Glutamatergic neuron (in vitro differentiated cells): ENCODE measurements around the gene GNAS. TPM values are rescaled to one million over a fixed set of nuclear protein-coding genes. Genes with fewer than 3 reads are reported as not detected.

Experiments
- DNase-seq: peaks from one replicate; pipeline ENCODE4 v3.0.0; 2022
- H3K27ac Mint-ChIP-seq: one replicate; pipeline ENCODE4 v1.8.0; 2020; ENCODE audit warnings: mild to moderate bottlenecking, mixed read lengths, inconsistent platforms; ENCODE audit not compliant: unreplicated experiment
- H3K27me3 Mint-ChIP-seq: one replicate; pipeline ENCODE4 v1.8.0; 2020; ENCODE audit warnings: mild to moderate bottlenecking, moderate library complexity, mixed read lengths, inconsistent platforms; ENCODE audit not compliant: unreplicated experiment
- H3K36me3 Mint-ChIP-seq: one replicate; pipeline ENCODE4 v1.8.0; 2020; ENCODE audit warnings: mild to moderate bottlenecking, mixed read lengths, inconsistent platforms; ENCODE audit not compliant: unreplicated experiment
- H3K4me1 Mint-ChIP-seq: one replicate; pipeline ENCODE4 v1.8.0; 2020; ENCODE audit warnings: mild to moderate bottlenecking, low read depth, mixed read lengths, inconsistent platforms; ENCODE audit not compliant: unreplicated experiment
- H3K4me3 Mint-ChIP-seq: one replicate; pipeline ENCODE4 v1.8.0; 2020; ENCODE audit warnings: mild to moderate bottlenecking, mixed read lengths, inconsistent platforms; ENCODE audit not compliant: unreplicated experiment
- H3K9me3 Mint-ChIP-seq: one replicate; pipeline ENCODE4 v1.8.0; 2020; ENCODE audit warnings: mild to moderate bottlenecking, moderate library complexity, mixed read lengths, inconsistent platforms; ENCODE audit not compliant: unreplicated experiment
- total RNA-seq: library from RNA; stranded (reverse); fragmentation: NEBNext Ultra II Directional; extraction: Animal tissue kit (Norgen Biotek cat#: 25700); gene quantifications from one replicate; pipeline ENCODE4 v1.2.1, GENCODE V29; 2021; ENCODE audit not compliant: unreplicated experiment
- TF ChIP-seq, protein P1 (sequence below): fragments of 200-600 bp; sonication (generic); IDR thresholded peaks from one replicate; pipeline ENCODE4 v1.5.0; 2021; ENCODE audit not compliant: partially characterized antibody, unreplicated experiment

The GNAS gene
- total RNA-seq, 1 donor from 2014 or later = 1,989 TPM

DNA sequence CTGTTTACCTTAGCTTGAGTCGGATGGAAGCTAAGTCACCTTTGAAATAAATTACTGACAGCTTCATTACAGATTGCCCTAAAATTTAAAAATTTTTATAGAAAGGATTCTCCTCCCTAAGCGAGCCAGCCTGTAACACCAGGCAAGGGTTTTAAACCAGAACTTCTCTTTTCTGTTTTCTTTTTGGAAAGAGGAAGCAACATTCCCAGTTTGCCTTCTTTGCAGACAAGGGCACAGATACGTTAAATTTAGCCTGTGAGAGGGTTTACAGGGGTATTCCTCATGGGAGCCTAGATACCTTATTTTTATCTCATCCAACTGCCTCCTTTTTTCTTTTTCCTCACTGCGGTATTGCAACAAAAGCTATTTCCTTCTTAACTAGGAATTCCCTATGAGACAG is 45.0 kb downstream of the GNAS start:
- H3K4me3 Mint-ChIP-seq = peak overlapping the region; percentile 93
- H3K27me3 Mint-ChIP-seq = peaks cover 20% of the 10 kb centered on the region
- H3K9me3 Mint-ChIP-seq = peaks cover 28% of the 10 kb centered on the region
- peak overlapping the region; percentile 91 for H3K27ac Mint-ChIP-seq
- DNase-seq = no peak
- TF ChIP-seq, protein P1, sequence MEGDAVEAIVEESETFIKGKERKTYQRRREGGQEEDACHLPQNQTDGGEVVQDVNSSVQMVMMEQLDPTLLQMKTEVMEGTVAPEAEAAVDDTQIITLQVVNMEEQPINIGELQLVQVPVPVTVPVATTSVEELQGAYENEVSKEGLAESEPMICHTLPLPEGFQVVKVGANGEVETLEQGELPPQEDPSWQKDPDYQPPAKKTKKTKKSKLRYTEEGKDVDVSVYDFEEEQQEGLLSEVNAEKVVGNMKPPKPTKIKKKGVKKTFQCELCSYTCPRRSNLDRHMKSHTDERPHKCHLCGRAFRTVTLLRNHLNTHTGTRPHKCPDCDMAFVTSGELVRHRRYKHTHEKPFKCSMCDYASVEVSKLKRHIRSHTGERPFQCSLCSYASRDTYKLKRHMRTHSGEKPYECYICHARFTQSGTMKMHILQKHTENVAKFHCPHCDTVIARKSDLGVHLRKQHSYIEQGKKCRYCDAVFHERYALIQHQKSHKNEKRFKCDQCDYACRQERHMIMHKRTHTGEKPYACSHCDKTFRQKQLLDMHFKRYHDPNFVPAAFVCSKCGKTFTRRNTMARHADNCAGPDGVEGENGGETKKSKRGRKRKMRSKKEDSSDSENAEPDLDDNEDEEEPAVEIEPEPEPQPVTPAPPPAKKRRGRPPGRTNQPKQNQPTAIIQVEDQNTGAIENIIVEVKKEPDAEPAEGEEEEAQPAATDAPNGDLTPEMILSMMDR = no peak
- H3K4me1 Mint-ChIP-seq = peaks cover 81% of the 10 kb centered on the region
- H3K36me3 Mint-ChIP-seq = no peaks in the 10 kb centered on the region

GRCh38 chr20:58898629-58899408 is 46.3 kb downstream of the GNAS start:
- Mint-ChIP-seq H3K27me3 (peaks cover 15% of the 10 kb centered on the region), H3K9me3 (peaks cover 23% of the 10 kb centered on the region), H3K36me3 (no peaks in the 10 kb centered on the region), H3K4me3 (peak overlapping the region; percentile 93), H3K4me1 (peaks cover 89% of the 10 kb centered on the region), H3K27ac (peak overlapping the region; percentile 99)
- TF ChIP-seq, protein P1 = no peak
- no peak for DNase-seq

GRCh38 chr20:58899512-58899911 is 47.0 kb downstream of the GNAS start:
- peak; percentile 28 for DNase-seq
- TF ChIP-seq, protein P1 = no peak
- Mint-ChIP-seq H3K36me3 (no peaks in the 10 kb centered on the region), H3K27me3 (peaks cover 15% of the 10 kb centered on the region), H3K4me3 (peak overlapping the region; percentile 92), H3K27ac (peak overlapping the region; percentile 99), H3K9me3 (peaks cover 23% of the 10 kb centered on the region), H3K4me1 (peaks cover 87% of the 10 kb centered on the region)

DNA sequence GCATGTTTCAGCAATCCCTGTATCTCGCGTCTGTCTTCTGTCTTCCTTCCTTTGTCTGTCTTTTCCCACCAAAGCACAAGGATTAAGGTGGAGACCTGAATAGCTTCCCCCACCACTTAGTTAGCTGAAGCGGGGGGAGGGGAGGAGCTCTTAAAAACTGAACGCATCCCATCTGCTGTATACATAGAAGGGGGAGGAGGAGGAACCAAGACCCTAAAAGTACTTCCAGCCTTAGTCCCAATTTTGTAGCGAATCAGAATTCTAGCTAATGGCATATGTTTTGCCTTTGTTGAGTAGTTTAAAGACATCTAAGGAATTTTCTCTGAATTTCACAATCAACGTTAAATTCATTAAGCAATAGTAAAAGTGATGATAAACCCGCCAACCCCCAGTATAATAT is 47.9 kb downstream of the GNAS start:
- Mint-ChIP-seq H3K27ac (peak overlapping the region; percentile 99), H3K4me3 (peak overlapping the region; percentile 92), H3K4me1 (peaks cover 78% of the 10 kb centered on the region), H3K9me3 (peaks cover 22% of the 10 kb centered on the region), H3K27me3 (peaks cover 13% of the 10 kb centered on the region), H3K36me3 (no peaks in the 10 kb centered on the region)
- TF ChIP-seq, protein P1 = no peak
- peak; percentile 37 for DNase-seq
